Left cardiac atrium (tissue), 4 donors: ENCODE data around the gene EGFR. TPM values are rescaled to one million over a fixed set of nuclear protein-coding genes. Genes with fewer than 3 reads are reported as not detected.

Experiments used
- ATAC-seq, 2 donors: fragments of 200-7000 bp; cut with Tn5 transposase; one replicate each; pipeline ENCODE4 v1.9.1; 2020; ENCODE audit warnings: mild to moderate bottlenecking in 2 of 2, moderate library complexity in 2 of 2
- DNase-seq: peaks from one replicate; pipeline ENCODE4 v3.0.0-alpha.2; 2020
- intact Hi-C, 2 donors: fragments of 100-400 bp; cut with DNase I; formaldehyde crosslinking; loops; one replicate each; pipeline versions ENCODE4 v1.14.1 to v1.15.1; 2022 to 2023
- total RNA-seq, 2 donors: library from RNA; stranded (reverse); fragmentation: NEBNext Ultra II Directional; extraction: Animal tissue kit (Norgen Biotek cat#: 25700); gene quantifications; one replicate each; pipeline ENCODE4 v1.2.1, GENCODE V29; 2021
- donor health status: DM: no; HTN: yes; CAD: no.
- donor health status: DM: no; HTN: yes; CAD: no; lungs with severe emphysema.
- donor health status: DM: yes; HTN: yes; CAD: no.
- donor health status: Dilated cardiomyopathy.

Gene EGFR
- total RNA-seq, 2 donors from 2014 or later, result 23.3 to 26.6 TPM

DNA sequence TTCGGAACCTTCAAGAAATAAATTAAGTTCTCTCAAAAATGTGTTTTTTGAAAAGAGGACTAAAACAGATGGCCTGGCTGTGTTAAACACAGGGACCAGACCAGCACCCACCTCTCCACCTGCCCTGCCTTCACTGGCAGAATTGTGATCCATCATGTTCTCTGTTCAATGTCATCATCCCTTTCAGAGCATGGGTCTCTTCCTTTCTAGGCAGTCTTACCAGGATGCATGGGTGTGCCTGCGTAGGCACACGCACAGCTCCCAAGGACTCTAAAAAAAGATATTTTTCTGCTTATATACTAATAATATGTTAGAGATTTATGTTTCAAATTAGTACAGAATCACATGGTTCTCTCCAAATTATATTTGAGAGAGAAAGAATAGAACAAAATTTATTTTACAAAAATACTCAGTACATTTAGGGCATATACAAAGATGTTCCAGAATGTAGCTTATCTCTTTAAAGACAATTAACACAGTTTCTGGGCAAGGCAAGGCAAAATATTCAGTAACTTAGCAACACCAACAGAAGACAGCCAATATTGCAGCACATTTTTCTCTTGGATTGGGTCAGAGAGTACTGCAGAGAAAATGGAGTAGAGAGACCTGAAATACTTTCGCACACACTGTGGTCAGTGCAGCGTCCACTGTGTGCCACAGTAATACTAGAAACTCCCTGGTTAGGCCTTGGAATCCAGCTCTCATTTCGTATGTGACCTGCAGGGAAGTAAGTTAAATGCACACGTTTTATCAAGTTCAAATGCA, 52.8 kb downstream of the EGFR start:
- intact Hi-C loops, result loop anchor here in 1 of 2 donors (10.0 kb wide), 1 partner anchor 63 kb away; no protein-coding TSS in a partner anchor
- ATAC-seq, result peak; percentile 74 to 81
- no peak for DNase-seq

DNA sequence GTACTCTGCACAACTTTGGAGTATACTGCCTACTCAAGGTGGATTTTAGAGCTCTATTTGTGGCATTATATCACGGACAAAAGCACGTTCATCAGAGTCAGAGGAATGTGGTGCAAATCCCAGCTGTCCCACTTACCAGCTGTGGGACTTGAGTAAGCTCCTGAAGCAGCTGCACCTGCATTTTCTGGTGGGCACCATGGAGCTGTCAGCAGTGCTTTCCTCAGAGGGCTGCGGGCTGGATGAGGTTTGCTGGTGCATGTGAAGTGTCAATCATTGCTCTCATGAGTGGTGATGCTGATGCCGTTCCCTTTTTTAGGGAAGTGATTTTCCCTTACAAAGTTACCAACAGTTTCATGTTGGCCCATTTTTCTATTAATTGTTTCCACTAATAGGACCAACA, 53.4 kb downstream of the EGFR start:
- DNase-seq (no peak), ATAC-seq (no peak)
- intact Hi-C loops, result loop anchor here in 1 of 2 donors (10.0 kb wide), 1 partner anchor 63 kb away; no protein-coding TSS in a partner anchor

GRCh38 chr7:55073051-55073511, 54.3 kb downstream of the EGFR start:
- DNase-seq (no peak), ATAC-seq (peak in 1 of 2 donors; percentile 9)
- intact Hi-C loops, result loop anchor here in 1 of 2 donors (10.0 kb wide), 1 partner anchor 62 kb away; no protein-coding TSS in a partner anchor

DNA sequence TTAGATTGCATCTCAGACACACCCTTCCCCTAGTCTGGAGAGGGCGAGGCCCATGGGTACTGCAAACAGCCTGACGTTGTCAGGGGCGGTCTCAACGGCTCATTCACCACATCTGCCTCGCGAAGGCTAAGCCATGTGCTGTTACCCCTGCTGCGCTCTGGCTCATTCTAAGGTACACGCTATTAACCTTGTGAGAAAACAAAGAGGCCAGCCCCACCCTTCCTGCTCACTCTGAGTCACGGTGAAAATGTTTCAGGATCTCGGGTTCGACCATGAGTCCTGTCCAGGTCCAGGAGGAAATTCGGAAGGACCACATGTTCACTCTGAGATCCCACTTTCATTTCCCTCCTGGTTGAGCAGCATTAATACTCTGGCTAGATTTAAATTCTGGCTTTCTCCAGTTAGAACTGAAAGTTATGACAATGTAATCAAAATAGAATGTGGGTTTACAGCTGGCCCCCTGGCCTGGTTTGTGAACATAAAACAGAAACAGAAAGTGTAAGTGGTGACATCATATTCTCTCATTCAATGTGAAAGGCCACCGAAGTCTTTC, 55.2 kb downstream of the EGFR start:
- intact Hi-C loops, result loop anchor here in 1 of 2 donors (10.0 kb wide), 1 partner anchor 61 kb away; no protein-coding TSS in a partner anchor
- DNase-seq, result peak; percentile 54
- peak; percentile 39 to 71 for ATAC-seq

GRCh38 chr7:55075464-55076021, 56.7 kb downstream of the EGFR start:
- DNase-seq, result no peak
- intact Hi-C loops, result loop anchor here in 1 of 2 donors (10.0 kb wide), 1 partner anchor 59 kb away; no protein-coding TSS in a partner anchor
- peak; percentile 18 to 28 for ATAC-seq

GRCh38 chr7:55077561-55078410, 59.0 kb downstream of the EGFR start:
- ATAC-seq (peak in 1 of 2 donors; percentile 3), DNase-seq (no peak)
- intact Hi-C loops, result loop anchor here in 1 of 2 donors (10.0 kb wide), 1 partner anchor 57 kb away; no protein-coding TSS in a partner anchor

- DNase-seq (no peak), ATAC-seq (peak; percentile 17 to 60)
- intact Hi-C loops, result loop anchor here in 1 of 2 donors (10.0 kb wide), 1 partner anchor 56 kb away; no protein-coding TSS in a partner anchor
These were observed 59.9 kb downstream of the EGFR start for GRCh38 chr7:55078465-55079372.

DNA sequence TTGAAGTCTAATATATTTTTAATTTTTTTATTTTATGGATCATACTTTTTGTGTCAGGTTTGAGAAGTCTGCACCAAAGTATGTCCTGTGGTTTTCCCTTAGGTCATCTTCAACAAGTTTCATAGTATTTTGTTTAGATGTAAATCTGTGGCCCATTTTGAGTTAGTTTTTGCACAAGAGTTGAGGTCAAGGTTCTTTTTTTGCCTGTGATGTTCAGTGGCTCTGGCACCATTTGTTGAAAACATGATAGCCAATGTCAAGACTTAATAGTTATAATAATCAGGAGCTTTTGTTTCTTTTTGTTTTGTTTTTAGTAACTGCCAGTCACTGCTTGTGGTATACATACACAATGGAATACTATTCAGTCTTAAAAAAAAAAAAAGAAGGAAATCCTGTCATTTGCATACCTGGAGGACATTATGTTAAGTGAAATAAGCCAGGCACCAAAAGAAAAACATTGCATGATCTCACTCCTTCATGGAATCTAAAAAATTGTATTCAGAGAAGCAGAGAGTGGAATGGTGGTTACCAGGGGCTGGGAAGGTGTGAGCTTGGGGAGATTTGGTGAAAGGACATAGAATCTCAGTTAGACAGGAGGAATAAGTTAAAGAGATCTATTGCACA, 61.3 kb downstream of the EGFR start:
- intact Hi-C loops, result loop anchor here in 1 of 2 donors (10.0 kb wide), 1 partner anchor 55 kb away; no protein-coding TSS in a partner anchor

DNA sequence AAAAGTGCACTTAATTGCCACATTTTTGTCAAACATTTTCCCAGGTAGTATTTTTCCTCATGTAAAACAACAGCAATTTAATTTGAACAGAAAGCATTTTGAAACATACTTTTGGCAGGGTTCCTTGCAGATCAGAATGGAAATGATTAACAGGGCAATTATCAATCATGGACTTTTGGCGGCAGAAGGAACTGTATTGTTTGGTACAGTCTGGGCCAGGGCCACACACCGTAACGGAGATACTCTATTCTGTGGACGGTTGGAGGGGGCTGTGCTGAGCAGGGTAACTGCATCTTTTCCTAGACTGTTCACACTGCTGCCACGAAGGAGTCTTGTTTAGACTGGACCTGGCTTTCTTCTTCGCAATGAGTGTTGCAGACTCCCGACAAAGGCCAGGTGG, 62.3 kb downstream of the EGFR start:
- intact Hi-C loops, result no loop called here
- DNase-seq, result no peak
- ATAC-seq, result no peak

More for the DNA sequence above, 61.3 kb downstream of the EGFR start:
- ATAC-seq, result no peak
- no peak for DNase-seq

GRCh38 chr7:55081472-55082227, 62.8 kb downstream of the EGFR start:
- no peak for ATAC-seq
- DNase-seq, result no peak
- intact Hi-C loops, result no loop called here

DNA sequence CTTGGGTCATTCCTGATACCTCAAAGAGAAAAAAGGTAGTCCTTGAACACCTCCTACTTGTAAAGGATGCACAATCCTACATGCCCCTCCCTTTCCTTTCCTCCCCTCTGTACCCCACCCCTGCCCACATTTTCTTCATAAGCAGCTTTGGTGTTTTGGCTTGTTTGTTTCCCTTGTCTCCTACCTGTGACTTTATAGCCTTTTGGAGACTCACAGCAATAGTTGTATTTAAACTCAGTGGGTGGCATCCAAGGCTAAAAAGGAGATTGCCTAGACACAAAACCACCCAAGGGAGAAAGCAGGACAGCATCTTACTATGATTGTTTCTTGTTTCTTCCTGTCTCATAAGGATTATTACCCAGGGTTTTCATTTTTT, 63.4 kb downstream of the EGFR start:
- DNase-seq, result no peak
- intact Hi-C loops, result no loop called here
- ATAC-seq, result no peak

DNA sequence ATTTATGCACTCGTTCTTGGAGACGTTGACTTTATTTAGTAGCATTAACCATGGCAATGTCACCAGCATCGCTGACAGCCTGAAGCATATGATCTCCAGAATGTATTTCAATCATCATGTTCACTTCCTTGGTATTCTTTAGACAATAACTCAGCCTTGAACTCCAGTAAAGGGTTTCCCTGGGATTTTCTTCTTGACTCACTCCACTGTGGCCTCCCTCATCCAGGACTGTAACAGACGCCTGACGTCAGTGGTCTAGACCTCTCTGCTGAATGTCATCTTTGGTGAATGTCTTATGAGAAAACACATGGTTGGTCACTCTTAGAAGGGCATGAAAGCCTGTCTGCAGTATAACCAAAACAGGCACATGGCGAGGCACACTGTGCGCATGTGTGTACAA, 64.4 kb downstream of the EGFR start:
- ATAC-seq, result no peak
- DNase-seq, result no peak
- intact Hi-C loops, result no loop called here

- intact Hi-C loops, result no loop called here
- no peak for ATAC-seq
These were observed 65.5 kb downstream of the EGFR start for GRCh38 chr7:55084307-55084706.

DNA sequence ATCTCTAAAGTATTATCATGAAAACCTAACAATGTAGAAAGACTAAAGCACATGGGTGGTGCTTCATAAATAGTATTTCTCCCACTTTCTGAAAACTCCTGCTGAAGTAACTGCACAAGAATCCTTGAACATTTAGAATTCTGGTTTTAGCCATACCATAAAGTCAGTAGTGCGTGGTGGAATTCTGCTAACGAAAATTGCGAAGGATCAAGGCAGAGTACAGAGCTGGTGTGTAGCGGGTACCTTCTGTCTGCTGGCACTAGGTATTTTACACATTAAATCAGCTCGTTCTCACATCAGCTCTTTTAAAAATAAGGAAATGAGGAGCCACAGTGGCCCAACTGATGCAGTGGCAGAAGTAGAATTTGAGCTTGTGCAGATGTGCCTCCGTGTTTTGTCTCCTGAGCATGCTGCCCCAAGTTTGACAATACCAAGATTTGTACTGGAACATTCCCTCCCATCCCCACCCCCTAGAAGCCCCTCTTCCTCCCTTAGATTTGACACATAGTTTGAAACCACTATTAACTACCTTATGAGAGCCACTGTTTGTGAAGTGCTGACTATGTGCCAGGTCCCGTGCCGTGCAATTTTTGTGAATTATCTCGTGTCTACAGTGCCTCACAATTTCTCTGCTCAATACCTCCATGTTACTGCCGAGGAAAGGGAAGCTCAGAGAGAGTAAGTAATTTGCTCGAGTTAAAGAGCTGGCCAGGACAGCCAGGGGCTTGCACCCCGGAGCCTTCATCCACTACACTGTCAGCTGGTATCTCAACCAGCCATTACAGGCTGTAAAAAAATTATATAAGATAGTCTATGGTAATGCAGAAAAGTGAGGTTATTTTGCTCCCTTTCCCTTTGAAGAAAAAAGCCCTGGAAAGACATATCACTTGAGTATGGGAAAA, 66.9 kb downstream of the EGFR start:
- ATAC-seq, result peak in 1 of 2 donors; percentile 9
- no peak for DNase-seq
- intact Hi-C loops, result no loop called here

More at GRCh38 chr7:55084307-55084706, 65.5 kb downstream of the EGFR start:
- no peak for DNase-seq

DNA sequence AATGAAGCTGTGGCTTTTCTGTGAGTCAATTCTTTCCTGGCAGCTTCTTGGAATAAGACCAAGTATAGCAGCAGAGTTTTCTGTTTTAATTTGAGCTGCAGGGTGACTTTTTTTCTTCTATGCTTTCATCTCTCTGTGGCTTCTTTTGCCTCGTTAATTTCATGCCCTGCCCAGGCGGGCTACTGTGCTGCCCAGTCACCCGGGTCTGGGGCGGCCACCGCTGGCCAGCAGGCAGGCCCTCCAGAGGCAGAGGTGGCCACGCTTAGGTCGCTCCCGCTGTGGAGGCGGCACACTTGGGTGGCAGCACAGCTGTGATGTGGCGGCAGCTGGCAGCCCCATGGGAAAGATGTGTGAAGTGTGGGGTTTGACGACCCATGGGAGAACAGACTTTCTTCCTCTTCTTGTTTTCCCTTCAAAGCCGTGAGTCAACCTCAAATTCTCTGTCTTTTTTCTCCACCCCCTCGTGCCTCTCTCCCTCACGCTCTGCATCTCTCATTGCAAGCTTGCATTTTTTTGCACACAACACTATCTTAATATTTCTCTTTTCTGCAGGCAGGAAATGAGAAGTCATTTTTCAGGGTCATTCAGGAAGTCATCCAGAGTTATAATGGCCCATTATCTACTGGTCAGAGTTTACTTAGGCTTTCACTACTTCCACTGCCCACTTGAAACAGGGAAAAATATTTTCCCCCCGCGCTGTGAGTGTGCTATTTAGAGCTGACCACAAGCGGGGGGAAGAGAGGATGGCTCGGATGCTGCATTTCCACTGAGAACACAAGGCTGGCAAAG, 67.8 kb downstream of the EGFR start:
- intact Hi-C loops, result no loop called here
- ATAC-seq (peak; percentile 67 to 75), DNase-seq (no peak)
